NCI-H2029 (cell line): ENCODE results near the gene MSH3.

Experiments used
- DNase-seq: peaks from one replicate; lab custom pipeline; 2025; lab: John Stamatoyannopoulos, UW

MSH3 gene

DNA sequence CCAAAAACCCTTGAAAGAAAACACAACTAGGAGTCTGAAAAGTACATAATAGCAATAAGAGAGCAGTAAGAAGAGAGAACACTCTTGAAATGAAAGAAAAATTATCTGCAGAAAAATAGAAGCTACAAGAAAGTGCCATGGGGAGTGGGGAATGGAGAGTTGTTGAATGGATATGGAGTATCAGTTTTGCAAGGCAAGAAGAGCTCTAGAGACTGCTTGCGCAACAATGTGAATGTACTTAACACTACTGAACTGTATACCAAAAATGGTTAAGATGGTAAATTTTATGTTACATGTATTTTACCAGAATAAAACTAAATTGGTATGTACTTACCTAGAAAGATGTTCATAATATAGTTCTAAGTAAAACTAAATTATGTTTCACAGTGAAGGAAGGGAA is 251.0 kb downstream of the MSH3 start:
- DNase-seq = no peak

DNA sequence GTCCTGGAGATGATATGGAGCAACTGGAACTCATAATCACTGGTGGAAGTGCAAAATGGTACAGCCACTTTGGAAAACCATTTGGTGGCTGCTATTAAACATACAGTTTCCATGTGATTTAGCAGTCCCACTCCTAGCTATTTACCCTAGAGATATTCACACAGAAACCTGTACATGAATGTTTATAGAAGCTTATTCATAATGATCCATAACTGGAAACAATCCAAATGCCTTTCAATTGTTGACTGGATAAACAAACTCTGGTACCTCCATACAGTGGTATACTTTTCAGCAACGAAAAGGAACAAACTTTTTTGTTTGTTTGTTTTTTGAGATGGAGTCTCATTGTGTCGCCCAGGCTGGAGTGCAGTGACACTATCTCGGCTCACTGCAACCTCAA is 258.0 kb downstream of the MSH3 start:
- no peak for DNase-seq

DNA sequence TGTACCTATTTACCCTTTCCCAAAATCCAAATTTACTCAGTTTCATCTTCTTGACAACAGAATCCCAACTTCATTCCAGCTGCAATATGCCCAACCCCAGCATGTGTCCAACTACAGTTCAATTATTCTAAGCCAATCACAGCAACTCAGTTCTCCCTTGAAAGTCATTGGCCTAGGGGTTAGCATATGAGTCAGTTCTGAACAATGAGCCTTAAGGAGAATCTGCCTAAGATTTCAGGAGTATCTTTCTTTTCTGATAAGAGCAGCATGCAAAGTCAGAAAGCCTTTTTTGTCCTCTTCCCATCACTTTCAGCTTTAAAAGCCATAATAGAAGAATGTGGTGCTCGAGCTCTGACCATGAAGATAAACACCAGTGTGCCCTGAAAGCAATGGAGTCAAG is 261.3 kb downstream of the MSH3 start:
- no peak for DNase-seq

DNA sequence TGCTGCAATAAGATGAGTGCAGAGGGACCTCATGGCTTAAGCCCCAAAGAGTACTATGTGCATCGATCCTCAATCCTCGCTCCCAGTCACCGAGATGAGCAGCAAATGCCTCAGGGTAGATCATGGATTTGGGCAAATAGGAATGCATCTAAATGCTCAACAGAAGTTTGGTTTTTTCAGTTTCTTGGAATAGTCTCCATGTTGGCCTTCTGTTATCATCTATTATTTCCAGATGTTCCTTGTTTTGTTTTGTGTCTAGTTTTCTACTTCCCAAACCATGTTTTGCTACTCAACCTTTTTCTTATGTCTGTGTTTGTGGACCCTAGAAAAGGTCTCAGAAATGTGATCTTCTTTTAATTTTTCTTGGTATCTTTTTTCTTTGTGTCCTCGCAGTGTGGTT is 262.2 kb downstream of the MSH3 start:
- DNase-seq = no peak

DNA sequence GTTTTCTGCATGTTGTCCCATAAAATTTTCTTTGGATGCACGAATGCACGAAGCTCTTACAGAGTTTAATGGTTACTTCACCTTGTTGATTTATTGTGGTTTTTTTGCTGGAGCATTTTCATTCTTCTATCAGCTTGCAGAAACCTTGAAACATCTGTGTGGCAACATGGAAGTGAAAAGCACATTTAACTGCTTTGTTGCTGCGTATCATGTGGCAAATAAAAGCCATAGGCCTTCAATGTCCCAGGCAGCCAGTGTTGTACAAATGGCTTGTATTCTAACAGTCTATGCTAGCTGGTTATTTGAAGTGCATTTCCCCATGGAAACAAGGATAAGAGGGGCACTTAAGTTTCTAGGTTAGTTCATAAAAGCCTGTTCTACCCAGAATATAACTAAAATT is 263.2 kb downstream of the MSH3 start:
- DNase-seq = peak; percentile 5

DNA sequence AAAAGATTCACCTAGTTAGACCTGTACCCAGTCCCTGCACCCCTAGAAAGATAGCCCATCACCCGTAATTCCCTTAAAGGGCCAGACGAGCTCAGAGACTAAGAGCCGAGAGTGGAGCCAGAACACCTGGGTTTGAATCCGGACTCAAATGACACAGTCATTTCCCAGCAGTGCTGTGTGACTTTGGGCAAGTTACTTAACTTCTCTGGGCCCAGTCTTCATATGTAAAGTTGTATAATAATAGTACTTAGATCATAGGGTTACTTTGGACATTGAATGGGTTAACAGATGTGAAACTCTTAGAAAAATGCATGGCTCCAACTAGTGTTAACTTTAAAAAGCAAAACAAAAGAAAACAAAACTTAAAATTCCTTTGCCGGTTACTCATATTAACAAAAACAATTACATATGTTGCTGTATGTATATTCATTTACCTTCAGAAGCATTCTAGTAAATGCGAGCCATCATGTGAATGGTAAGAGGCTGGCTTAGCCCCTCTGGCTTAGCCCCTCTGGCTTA is 265.3 kb downstream of the MSH3 start:
- no peak for DNase-seq

DNA sequence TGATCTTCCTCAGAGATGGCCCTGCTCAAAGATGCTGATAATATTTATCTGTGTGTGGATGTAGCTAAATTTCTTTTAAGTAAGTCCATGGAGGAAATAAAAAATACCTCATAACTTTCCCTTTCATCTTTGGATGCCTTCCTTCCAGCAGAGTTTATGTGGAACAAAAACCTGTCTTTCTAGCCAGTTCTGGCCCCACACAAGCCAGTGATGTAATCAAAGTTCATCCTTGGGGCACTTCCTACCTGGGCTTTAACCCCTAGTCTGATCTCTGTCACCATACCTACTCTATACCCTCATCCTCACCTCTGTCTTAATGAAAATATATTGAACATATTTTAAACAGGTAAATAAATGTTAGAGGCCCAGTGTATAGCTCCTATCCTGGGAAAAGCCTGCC is 265.9 kb downstream of the MSH3 start:
- DNase-seq = no peak

DNA sequence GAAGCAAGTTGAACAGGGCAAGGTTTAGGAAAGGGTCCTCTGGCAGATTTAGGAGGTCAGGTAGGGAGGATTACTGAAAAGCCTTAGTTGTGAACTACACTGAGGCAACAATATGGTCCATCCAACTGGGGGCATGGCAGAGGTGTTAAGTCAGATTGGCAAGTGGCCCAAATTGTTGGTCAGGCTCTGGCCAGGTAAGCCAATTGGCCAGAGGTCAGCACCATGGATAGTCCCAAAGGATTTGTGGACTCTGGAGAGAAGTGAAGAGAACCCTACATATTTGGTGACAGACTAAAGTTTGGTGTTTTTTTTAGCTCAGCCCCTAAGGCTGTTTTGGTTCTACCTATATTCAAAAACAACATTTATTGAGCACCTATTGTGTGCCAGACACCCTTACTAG is 266.6 kb downstream of the MSH3 start:
- no peak for DNase-seq

DNA sequence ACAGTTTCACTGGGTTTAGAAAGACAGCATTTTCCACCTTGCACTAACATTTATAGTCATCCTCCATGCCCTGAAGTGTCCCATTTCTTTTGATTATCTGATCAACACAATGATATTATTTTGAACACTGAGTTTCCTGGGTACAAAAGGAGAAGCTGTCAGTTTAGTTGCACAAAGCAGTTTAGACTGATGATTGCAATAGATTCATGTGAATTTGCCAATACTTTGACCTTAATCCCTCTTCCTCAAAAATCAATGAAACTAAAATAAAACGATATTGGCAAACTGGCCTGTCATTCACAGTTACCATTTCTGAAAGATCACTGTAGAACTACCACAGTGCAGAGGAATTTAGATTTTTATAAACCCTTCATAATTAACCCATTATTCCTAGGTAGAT is 271.5 kb downstream of the MSH3 start:
- DNase-seq = no peak
